HG02973 (cell line): ENCODE results near the gene UCP2.

Source experiments
- ATAC-seq: cut with Tn5 transposase; IDR thresholded peaks from one replicate; pipeline ENCODE4 v1.9.1; 2021; ENCODE audit warnings: moderate library complexity; ENCODE audit not compliant: unreplicated experiment

Gene UCP2

DNA sequence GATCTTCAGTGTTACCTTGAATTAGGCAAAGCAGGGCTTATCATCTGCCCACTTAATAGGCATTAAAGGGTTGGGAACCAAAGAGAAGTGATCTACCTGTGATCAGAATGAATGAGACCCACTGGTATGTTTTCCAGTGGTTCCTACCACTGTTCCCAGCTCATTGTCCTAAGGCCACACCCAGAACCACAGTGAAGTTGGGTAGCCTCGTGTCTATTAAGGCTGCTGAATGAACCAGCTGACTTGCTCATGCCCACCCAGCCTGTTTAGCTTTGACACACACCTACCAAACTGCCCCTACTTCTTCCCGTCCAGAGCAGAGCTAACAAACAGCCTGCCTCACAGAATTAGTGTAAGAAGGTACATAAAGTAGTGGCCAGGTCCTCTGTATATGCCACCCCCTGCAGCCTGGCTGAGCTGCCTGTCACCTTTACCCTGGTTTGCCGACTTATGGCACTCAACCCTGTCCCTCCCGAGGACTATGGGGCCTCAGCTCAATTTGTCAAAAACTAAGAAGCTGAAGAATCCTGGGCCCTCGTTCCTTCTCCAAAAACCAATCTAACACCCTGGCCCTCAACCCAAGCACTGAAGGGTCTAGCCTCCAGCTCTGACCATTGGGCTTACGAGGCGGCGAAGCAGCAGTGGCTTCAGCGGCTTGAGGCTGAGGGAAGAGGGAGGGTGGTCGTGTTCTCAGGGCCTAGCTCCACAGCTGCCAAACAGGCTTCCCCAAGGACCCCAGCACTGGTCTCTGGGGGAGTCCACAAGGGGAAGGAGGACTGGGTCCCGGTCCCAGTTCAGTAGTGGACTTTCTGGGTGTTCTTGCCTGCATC, 9.8 kb downstream of the UCP2 start:
- ATAC-seq, result no peak

DNA sequence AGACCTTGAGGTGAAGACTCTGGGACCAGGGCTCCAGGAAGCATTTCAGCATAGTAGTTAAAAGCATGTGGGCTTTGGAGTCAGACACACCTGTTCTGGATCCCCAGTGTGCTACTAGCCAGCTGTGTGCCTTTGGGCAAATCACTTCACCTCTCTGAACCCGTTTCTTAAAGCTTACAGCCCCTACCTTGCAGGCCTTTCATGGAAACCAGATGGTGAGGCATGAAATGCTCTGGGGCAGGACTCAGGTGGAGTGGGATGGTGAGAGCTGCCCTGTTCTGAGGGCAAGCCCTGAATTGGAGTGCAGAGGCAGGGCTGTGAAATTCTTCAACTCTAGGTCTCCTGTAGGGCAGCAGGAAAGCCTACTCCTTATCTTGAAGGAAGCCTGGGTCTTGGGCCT, 10.5 kb downstream of the UCP2 start:
- no peak for ATAC-seq

DNA sequence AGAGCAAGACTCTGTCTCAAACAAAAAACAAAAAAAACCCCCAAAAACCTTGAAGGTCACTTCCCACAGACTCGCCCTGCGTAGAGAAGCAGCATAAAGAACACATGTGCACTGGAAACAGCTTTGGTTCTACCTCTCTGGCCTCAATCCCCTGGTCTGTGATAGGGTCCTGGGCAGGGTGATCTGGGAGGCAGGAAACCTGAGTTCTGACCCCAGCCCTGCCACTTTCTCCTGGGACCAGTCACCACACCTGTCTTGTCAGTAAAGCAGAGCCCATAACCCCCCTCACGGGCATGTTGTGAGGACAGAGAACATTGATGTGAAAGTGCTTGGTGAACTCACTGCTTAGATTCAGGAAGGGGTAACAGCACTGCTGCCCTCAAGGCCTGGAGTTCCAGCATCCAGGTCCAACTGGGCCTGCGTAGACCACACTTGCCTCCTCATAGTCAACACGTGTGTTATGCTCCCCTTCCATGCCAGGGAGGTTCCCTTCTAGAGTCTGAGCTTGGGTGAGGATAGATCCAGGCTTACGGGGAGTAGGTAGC, 11.4 kb downstream of the UCP2 start:
- ATAC-seq, result no peak

DNA sequence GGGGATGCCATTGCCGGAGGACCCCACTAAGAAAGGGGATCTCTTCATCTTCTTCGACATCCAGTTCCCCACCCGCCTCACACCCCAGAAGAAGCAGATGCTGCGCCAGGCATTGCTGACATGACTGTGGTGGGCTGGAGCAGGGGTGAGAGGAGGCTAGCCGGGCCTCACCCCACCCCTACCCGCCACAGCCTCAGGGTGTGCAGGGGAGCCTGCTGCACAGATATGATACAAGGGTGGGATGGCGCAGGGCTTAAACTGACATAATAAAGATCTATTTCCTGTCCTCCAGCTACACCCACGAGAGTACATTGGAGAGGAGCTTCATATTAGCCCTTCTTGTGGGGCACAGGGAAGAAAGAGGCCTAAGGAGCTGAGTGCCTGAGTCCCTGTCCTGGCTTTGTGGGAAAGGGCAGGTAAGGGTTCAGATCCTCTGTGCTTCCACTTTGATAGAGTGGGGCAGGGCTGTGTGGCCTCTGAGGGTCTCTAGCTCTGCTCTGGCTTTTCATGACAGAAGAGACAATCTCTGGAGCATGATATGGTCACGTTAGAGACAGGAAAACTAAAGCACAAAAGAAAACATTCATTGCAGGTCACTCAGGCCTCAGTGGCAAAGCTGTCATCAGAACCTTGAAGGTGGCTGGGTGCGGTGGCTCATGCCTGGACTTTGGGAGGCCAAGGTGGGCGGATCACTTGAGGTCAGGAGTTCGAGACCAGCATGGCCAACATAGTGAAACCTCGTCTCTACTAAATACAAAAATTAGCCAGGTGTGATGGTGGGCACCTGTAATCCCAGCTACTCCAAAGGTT, 12.4 kb downstream of the UCP2 start:
- no peak for ATAC-seq

DNA sequence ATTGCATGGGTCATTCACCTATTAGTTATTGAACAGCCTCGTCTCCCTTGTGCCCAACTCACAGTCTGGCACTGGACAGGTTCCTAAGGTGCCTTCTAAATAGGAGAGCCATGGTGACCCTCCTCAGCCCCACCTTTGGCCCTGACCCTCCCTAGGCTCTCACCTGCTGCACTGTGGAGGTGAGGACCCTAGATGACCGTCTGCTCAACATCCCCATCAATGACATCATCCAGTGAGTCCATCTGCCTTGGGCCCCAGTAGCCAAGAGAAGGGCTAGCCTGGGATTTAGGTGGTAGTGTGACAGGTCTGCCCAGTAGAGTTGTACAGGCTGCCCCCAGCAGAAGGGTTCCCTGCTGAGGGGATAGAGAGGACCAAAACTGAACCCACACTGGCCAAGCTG, 13.6 kb downstream of the UCP2 start:
- no peak for ATAC-seq

DNA sequence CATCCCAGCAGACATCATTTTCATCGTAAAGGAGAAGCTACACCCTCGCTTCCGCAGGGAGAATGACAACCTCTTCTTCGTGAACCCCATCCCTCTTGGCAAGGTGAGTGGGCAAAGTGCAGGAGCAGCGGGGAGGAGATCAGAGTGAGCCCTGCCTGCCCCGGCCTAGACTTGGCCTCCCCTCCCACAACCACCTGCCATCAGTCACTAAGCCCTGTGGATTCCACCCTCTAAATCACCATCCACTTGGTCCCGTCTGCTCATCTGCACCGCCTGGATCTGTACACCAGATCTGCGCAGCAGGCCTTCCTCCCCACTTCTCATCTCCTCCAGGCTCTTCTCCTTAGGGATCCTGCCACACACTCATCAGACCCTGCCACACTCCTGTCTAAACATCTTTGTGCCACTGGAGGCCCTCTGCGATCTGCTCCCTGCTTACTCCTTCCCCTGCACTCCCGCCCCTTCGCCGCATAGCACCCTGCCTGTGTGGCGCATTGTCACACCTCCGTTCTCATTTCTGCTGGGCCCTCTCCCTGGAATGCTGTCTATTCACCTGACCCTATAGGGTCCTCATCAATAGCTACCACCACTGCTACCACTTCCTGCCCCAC, 14.2 kb downstream of the UCP2 start:
- no peak for ATAC-seq

DNA sequence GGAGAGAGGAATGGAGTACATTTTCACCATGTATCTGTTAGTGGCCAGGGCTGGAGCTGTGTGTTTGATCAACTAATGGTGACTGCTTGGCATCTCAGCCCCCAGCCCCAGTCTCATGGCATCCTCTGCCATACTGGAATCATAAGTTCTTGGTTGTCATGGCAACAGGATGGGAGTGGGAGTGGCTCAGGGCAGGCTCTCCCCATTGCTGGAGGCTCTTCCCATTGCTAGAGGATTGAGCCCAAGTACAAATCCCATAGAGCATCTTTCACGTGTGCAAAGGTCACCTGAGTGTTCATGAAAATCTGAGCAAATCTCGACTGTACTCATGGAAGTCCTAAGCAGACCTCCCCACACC, 16.9 kb downstream of the UCP2 start:
- no peak for ATAC-seq

DNA sequence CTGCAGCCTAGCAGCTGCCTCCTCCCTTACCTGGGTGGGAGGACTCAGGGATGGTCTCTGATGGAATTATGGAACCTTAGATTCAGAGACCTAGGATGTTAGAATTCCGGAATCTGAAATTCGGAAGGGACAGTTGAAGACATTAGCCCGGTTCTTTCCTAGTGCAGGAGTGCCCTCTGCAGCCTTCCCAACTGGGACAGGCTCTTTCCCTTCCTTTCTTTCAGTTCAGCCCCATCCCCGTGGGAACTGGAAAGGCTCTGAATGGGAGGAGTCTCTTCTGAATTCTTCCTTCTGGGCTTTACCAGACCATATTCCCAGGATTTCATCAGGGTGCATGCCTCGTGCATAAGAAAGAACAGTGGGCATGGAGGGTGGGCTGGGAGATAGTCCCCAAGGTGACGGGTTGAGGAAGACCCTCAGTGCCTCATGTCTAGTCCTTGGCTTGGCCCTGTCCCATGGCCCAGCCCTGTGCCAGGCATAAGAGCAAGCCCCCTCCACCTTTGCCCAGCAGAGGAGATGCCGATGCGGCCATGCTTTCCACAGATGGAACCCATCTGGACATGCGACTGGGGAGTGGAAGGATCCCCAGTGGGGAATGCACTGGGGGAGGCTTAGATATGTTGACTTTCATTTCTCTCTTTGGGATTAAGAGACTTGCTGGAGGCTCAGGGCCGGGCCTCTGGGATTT, 17.4 kb downstream of the UCP2 start:
- ATAC-seq, result no peak

DNA sequence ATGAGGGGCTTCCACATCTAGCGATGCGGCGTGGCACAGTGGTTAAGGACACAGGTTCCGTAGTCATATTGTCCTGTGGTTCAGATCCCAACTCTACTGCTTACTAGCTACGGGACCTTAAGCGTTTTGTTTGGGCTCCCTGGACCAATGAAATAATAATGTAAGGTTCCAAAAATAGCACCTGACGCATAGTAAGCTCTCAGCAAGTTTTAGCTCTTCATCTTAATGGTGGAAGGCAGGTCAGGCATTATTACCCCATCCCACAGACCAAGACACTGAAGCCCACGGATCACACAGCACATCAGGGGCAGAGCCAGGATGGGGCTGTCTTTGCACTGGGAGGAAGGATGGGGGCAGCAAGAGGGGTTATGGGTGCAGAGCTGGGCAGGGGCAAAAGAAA, 18.8 kb downstream of the UCP2 start:
- ATAC-seq, result no peak

DNA sequence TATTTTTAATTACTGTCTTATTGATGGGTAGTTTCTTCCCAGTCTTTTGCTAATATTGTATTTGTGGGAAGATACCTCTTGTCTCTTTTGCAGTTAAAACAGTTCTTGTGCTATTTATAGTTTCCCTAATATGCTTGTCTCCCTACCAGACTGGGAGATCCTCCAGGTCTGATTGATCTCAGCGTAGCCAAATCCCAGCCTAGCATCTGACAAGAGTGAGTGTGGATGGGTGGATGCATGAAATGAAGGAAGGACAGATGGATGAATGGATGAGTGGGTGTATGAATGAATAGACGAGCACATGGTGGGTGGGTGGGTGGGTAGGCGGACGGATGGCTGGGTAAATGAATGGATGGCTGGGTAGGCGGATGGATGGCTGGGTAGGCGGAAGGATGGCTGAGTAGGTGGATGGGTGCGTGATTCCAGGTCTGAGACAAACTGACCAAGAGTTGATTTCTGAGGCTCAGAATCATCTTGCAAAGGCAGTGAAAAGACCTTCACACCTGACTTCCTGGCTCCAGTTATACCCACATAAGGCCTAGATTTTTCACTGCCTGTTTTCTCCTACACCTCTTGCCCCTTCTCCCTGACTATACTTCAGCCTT, 20.4 kb downstream of the UCP2 start:
- ATAC-seq, result no peak

DNA sequence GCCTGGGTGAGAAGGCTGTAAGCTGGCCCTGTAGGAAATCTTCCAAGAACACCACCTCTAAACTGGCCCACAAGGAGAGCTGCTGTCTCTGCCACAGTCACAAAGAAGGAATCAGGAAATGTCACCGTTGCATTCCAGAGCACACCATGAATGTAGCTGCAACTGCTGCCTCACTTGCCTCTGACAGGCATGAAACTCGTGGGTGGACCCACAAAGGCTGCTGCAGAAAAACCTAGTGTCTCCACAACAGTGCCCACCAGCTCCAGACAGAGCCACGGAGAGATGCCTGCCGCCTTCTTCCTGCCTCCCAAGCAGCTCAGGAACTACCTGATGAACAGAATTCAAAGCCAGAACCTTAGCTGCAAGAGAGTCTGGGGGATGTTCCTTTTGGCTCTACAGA, 21.3 kb downstream of the UCP2 start:
- ATAC-seq, result no peak

DNA sequence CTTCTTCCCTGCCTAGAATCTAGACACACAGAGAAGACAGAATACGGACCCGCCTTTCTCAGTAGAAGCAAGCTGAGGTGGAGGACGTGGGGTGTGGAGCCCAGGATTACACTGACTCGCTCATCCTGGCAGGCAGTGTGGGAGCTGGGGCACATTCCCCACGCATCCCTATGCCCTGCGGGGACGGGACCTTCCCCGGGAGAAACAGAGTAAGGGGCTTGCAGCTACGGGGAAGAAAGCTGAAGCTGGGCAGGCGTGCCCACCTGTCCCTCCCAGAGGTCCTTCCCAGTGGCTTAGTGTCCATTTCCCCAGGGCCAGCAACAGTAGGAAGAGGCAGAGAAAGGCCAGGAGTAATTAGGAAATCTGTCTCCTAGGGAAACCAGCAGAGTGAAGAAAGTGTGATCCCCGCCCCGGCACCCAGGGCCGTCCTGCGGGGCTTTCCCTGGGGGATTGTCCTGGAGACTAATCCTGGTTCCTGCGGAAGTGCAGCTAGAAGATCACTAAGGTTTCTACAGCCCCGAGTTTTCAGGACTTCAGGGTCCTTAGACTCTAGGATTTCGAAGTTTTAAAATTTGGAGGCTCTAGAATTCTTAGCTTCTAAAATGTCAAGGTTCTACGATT, 24.0 kb downstream of the UCP2 start:
- no peak for ATAC-seq

DNA sequence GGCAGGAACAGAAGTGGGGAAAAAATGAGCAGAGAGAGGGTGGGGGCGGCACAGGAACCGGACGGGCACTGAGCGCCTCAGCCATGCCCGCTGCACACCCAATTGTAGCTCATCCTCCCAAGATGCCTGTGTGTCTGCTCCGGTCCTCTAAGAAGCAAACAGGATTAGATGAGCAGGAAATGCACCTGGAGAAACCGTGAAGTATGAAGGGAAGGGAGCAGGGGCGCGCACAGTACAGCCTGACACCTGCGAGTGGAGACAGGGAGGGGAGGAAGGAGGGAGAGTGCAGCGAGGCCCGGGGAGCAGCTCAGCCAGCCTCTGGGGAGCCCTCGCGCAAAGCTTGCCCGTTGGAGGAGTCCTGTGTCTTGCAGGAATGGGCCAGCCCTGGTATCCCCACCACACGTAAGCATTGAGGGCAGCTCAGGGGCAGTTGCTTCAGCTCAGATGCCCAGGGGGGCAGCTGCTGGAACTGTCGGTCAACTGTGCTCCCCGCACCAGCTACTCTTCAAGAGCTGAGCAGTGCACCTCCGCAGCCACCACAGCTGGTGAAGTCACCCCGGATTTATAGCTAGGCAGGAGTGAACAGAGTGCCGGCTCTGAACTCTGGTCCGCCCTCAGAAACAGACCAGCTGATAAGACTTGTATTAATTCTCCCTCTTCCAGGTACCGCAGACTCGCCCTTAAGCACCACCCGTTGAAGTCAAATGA, 24.8 kb downstream of the UCP2 start:
- ATAC-seq, result no peak

DNA sequence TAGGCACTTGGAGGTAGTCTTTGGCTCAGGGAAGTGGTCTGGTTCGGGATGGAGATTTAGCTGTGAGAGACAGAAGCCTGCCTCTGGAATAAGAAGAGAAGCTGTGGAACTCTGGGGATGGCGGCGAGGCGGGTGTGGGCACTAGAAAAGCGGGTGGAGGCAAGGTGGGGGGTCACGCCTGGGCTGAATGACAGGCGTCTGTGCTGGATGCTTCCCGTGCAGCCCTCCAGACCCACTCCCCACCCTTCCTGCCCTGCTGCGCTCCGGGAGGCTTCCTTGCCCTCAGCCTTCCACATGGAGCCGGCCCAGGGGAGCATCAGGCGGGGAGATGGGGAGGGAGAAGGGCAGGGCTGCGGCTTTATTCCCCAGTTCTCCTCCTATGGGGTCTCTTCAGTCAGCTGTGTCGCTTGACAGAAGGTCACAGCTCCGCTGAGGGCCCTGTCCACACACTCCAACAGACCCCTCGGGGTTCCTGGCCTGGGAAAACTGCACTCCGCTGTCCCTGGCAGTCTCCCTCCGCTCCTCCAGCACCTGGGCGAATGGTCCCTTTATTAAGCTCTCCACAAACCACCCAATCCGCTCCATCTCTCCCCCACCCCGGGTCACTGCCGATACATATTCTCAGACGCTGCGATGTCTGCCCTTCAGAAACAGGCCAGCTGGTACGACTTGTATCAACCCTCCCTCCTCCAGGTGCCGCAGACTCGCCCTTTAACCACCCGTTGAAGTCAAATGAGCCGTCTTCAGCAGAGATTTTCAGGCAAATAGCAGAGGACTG, 25.6 kb downstream of the UCP2 start:
- no peak for ATAC-seq

DNA sequence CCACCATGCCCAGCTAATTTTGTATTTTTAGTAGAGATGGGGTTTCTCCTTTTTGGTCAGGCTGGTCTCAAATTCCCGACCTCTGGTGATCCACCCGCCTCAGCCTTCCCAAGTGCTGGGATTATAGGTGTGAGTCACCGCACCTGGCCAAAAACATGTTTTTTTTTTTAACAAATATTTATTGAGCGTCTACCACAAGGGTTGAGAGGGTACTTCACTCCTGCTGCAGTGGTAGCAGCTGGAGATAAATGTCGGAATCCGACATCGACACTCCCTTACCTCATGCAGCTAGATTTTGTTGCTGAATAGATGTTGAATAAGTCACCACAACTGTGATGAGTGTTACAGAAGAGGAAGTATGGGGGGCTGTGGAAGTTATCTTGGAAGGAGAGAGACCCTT, 30.8 kb downstream of the UCP2 start:
- no peak for ATAC-seq

DNA sequence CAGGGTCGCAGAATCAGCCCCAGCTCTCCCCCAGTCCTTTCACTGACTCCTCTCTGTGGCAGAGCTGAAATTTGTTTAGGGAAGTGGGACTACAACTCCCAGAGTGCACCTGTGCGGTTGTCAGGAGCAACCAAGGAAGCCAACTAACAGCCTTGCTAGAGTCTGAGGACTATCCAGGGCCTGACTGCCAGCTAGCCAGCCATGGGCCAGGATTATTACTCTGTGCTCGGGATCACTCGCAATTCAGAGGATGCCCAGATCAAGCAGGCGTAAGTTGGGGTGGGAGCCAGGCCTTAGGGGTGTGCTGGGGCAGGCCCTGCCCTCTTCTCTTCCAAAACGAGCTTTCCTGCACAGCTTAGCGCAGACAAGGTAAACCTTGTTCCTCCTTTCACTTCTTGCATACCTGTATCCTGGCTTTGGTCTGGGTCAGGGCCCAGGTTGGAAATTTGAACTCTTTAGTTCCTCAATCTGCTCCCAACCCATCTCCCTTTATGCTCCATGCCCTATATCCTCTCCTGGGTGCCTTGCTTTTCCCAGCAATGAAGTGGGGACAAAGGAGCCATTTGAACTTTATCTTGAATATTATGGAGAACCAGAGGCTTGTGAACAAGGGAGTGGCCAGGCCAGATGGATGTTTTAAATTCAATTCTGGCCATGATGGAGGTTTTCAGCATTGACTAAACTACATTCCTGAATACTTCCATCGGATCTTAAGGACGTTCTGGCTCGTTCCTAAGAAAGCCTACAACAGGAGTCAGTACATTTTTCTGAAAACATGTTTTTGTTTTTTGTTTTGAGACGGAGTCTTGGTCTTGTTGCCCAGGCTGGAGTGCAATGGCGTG, 31.6 kb downstream of the UCP2 start, which contains the start of gene DNAJB13:
Gene DNAJB13, plus strand, starts transcription at position 158 of the 842 bp plus-strand sequence. Its CDS starts 44 bp downstream, at position 202.
- peak; percentile 58 for ATAC-seq

DNA sequence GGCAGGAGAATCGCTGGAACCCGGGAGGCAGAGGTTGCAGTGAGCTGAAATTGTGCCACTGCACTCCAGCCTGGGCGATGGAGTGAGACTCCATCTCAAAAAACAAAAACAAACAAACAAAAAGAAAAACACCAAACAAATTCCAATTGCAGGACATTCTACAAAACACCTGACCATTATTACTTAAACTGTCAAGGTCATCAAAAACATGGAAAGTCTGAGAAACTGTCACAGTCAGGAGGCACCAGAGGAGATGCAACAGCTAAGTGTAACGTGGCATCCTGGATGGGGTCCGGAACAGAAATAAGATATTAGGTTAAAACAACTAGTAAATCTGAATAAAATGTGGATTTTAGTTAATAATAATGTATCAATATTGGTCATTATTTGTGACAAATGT, 32.7 kb downstream of the UCP2 start:
- no peak for ATAC-seq

DNA sequence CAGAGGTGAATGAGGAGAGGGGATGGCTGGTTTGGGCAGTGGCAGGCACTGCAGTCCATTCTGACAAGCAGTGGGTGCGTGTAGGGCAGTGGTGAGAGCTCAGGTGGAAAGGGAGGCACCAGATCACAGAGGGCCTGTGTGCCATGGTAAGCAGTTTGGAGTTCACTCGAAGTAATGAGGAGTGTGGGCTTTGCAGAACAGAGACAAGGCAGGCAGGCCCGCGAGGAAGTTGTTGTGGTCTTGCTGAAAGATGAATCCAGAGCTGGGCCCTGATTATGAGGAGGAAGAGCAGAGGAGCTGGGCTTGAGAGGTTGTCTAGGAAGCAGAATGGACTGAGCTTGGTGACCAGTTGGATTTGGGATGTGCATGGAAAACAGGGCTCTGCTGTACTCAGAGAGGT, 33.4 kb downstream of the UCP2 start:
- no peak for ATAC-seq
